ENCODE results near the gene OR4E1.
"Not testable (repeated sequence)": the region's sequence is repeated elsewhere in the genome, so short reads cannot be mapped to it uniquely, and the experiment has no call there.

The OR4E1 gene

GRCh38 chr14:21703357-21704326, 30.0 kb upstream of the OR4E1 start:
- H3K27ac ChIP-seq: peak overlapping the region; percentile 97
- no peak for TF ChIP-seq CTCF (conservative IDR thresholded peaks at IDR 0.05)

GRCh38 chr14:21702316-21702715, 28.7 kb upstream of the OR4E1 start:
- peak overlapping the region; percentile 97 for H3K27ac ChIP-seq
- TF ChIP-seq CTCF (conservative IDR thresholded peaks at IDR 0.05): no peak

- TF ChIP-seq CTCF (conservative IDR thresholded peaks at IDR 0.05): no peak
- H3K27ac ChIP-seq: peak overlapping the region; percentile 97; the same call in 1 of the 2 replicates
These were observed 25.9 kb upstream of the OR4E1 start for GRCh38 chr14:21699551-21699950.

- not testable (repeated sequence) for H3K27ac ChIP-seq
These were observed 24.9 kb upstream of the OR4E1 start for GRCh38 chr14:21698538-21698937.

GRCh38 chr14:21697662-21698061, 24.0 kb upstream of the OR4E1 start:
- not testable (repeated sequence) for H3K27ac ChIP-seq

- no peak overlapping the region for H3K27ac ChIP-seq
- no peak for TF ChIP-seq CTCF (conservative IDR thresholded peaks at IDR 0.05)
These were observed 20.8 kb upstream of the OR4E1 start for GRCh38 chr14:21694425-21694824.

- H3K27ac ChIP-seq: no peak overlapping the region
- TF ChIP-seq CTCF (conservative IDR thresholded peaks at IDR 0.05): no peak
These were observed 12.8 kb upstream of the OR4E1 start for GRCh38 chr14:21686468-21686867.

GRCh38 chr14:21680072-21680471, 6.5 kb upstream of the OR4E1 start:
- TF ChIP-seq CTCF (conservative IDR thresholded peaks at IDR 0.05): no peak
- H3K27ac ChIP-seq: no peak overlapping the region

Measured in VCaP (cell line).